Omental fat pad (tissue), 4 donors: ENCODE data around the gene MTHFD1. TPM values are rescaled to one million over a fixed set of nuclear protein-coding genes. Genes with fewer than 3 reads are reported as not detected.

Experiments
- ATAC-seq: fragments of 150-250 bp; one replicate; pipeline ENCODE4 v1.9.1; 2016; ENCODE audit warnings: mild to moderate bottlenecking, moderate library complexity; ENCODE audit not compliant: low FRiP score
- DNase-seq: peaks from one replicate; pipeline ENCODE4 v3.0.0-alpha.2; 2019; ENCODE audit warnings: low spot score
- CTCF ChIP-seq, 3 donors: fragments of 450-650 bp; IDR thresholded peaks; one replicate each; pipeline ENCODE4 v1.5.1; 2016 to 2017; ENCODE audit warnings: antibody characterized with exemption in 3 of 3, mild to moderate bottlenecking in 3 of 3, moderate library complexity in 2 of 3
- total RNA-seq, 4 donors: library from RNA; depleted of rRNA; stranded (reverse); fragments of >200 nt; gene quantifications; one replicate each; pipeline ENCODE4 v1.1.0, GENCODE V29; 2016

The MTHFD1 gene
- total RNA-seq, 4 donors from 2014 or later, result 58.0 to 138 (median 86.9) TPM

- ATAC-seq, result peak; percentile 80
- no peak for TF ChIP-seq CTCF (IDR thresholded peaks at IDR 0.05)
Measured at GRCh38 chr14:64503434-64504309, 115.5 kb downstream of the MTHFD1 start, which contains the start of gene ZBTB25. Gene ZBTB25 (minus strand): TSS chr14:64503838. CDS start chr14:64490533, 13,305 bp downstream.

GRCh38 chr14:64504310-64504896, 116.2 kb downstream of the MTHFD1 start, which contains the start of gene ZBTB1:
Gene ZBTB1 (plus strand): TSS chr14:64504770. CDS start chr14:64521505, 16,735 bp downstream.
- peak; percentile 35 for DNase-seq
- no peak for TF ChIP-seq CTCF (IDR thresholded peaks at IDR 0.05)
- peak; percentile 46 for ATAC-seq

More at GRCh38 chr14:64503434-64504309, 115.5 kb downstream of the MTHFD1 start, which contains the start of gene ZBTB25:
- peak; percentile 72 for DNase-seq

GRCh38 chr14:64504897-64505794, 117.0 kb downstream of the MTHFD1 start:
- ATAC-seq, result peak; percentile 42
- peak; percentile 73 for DNase-seq

GRCh38 chr14:64506721-64507120, 118.6 kb downstream of the MTHFD1 start:
- TF ChIP-seq CTCF (IDR thresholded peaks at IDR 0.05), result no peak
- no peak for ATAC-seq
- DNase-seq, result no peak

More at GRCh38 chr14:64504897-64505794, 117.0 kb downstream of the MTHFD1 start:
- TF ChIP-seq CTCF (IDR thresholded peaks at IDR 0.05), result no peak

- no peak for TF ChIP-seq CTCF (IDR thresholded peaks at IDR 0.05)
- DNase-seq (no peak), ATAC-seq (no peak)
Measured at GRCh38 chr14:64507376-64508156, 119.4 kb downstream of the MTHFD1 start.
